ENCODE data around the gene CCDC15.

CCDC15 gene

GRCh38 chr11:124953753-124954589 lies at the start of gene CCDC15:
Gene CCDC15 (plus strand): TSS chr11:124954202. CDS start chr11:124954733, 531 bp downstream.
- DNase-seq = peak; percentile 95

GRCh38 chr11:124915541-124916369 lies 38.2 kb upstream of the CCDC15 start:
- no peak for DNase-seq

- DNase-seq = no peak
These were observed 37.7 kb upstream of the CCDC15 start for GRCh38 chr11:124916370-124916710.

DNA sequence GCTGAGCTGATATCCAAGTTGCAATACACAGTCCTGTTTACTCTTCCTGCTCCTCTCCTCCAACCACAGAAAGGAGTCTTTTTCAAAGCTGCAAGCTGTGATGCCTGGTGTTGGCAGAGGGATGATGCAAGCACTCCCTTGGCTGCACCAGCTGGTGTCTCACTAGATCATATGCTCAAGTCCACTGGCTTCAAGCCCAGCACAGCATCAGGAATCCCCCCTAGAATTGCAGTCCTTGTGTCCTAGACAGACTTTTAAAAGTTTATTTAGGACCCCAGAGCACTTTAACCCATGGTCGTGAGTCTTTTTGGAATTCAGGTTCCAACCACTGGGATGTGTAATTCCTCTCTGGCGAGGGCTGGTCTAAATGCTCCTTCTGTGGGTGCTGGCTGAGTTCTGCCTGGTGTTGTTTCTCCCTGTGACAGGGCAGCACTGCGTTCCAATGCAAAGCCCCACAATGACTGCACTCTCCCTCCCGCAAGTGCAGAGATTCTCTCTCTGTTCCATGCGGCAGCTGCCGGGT lies 36.8 kb upstream of the CCDC15 start:
- peak; percentile 88 for DNase-seq

- DNase-seq = no peak
These were observed 35.1 kb upstream of the CCDC15 start, which contains the start of gene HEPN1 for GRCh38 chr11:124918950-124919349. Gene HEPN1 (plus strand): TSS chr11:124919250.

DNA sequence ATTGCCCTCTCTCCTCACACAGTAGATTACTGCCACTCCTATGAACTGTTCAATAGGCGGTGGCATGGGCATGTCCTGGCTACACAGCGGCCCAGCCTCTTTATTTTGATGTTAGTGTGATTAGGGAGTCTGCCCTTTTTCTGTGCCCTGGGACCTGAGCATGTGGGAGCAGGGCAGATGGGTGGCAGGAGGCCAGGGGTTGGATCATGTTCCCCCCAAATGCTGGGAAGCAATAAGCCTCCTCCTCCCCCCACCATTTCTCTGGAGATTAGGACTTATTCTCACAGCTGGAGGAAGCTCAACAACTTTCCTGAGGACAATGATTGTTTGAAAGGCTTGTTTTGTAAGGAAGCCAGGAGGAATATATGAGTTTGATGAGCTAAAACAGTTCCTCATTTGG lies 34.1 kb upstream of the CCDC15 start:
- DNase-seq = peak; percentile 89

GRCh38 chr11:124920356-124920755 lies 33.6 kb upstream of the CCDC15 start:
- no peak for DNase-seq

DNA sequence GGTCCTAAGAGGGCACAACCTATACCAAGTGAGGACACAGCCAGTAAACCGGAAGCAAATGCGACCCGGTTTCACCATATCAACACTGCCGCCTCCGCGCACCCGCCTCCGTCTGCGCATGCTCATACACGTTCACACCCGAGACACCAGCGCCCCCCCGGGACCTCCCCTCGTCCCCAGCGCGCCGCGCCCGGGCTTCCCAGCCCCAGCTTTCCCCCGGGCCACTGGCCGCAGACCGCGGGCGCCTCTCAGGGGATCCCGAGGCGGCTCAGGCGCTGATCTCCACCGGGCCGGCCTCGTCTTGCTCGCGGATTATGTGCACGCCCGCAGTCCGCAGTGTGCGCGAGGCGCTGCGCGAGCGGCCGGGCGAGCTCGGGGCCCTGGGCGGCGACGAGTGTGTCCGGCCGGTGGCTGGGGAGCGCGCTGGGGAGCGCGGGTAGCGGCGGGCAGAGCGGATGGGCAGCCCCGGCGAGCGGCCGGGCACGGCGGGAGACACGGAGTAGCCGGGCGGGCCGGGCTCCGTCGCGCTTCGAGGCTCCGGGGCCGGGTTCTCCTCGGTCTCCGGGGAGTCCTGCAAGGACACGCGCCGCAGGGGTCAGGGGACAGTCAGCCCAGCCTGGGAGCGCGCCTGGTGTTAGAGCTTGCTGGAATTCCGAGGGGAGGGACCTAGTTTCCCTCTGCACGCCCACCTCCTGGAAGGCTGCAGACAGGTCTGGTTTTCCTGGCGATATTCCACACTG lies 33.0 kb upstream of the CCDC15 start:
- DNase-seq = peak; percentile 80

DNA sequence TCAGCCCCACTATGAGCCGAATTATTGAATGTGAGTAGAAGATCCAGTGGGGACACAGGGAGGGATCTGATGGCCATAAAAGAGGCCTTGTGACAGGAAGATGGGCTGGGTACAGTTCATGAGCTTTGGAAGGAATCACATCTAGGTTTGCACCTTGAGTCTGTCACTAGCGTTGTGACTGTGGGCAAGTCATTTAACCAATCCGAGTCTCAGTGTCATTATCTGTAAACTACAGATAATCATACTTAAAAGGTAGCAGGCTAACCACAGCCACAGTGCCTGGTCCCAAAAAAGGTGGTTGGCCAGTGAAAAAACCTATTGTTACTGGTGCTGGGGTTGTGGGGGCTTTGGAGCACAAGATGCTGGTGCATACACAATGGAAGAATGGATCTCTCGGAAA lies 31.2 kb upstream of the CCDC15 start:
- no peak for DNase-seq

GRCh38 chr11:124923296-124923695 lies 30.7 kb upstream of the CCDC15 start:
- no peak for DNase-seq

- no peak for DNase-seq
These were observed 24.9 kb upstream of the CCDC15 start for GRCh38 chr11:124928942-124929665.

- no peak for DNase-seq
These were observed 23.2 kb upstream of the CCDC15 start for GRCh38 chr11:124930799-124931198.

- DNase-seq = no peak
These were observed 19.0 kb upstream of the CCDC15 start for GRCh38 chr11:124934862-124935547.

GRCh38 chr11:124935548-124936514 lies 18.2 kb upstream of the CCDC15 start, which contains the start of gene HEPACAM:
Gene HEPACAM (minus strand): TSS chr11:124936047. CDS start chr11:124936006, 41 bp downstream.
- DNase-seq = no peak

DNA sequence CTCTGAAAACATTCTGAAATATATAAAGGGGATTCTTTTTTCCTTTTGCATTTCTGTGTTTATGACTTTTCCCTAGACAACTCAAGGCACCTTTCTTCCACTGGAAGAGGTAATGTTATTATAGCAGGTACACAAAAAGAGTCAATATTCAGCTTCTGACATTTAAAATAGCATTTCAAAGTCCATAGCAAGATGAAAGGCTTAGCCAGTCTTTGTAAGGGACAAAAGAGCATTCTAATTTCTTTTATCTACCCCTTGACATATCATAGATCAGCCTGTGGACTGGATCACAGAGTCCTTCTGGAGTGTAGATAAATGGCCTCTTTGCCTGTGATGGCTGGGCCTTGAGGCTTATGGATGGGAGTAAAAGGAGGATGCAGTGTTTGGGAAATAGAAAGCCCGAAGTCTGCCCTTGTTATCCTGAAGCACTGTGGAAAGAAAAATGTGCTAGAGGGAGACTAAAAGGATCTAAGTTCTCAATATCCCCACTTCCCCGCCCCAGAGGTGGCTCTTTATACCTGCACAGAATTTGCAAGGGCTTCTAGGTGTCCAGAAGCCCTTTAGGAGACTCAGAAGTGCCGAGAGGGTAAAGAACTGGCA lies 16.6 kb upstream of the CCDC15 start:
- no peak for DNase-seq

GRCh38 chr11:124938206-124938765 lies 15.7 kb upstream of the CCDC15 start:
- DNase-seq = no peak

- DNase-seq = no peak
These were observed 15.0 kb upstream of the CCDC15 start for GRCh38 chr11:124938970-124939369.

DNA sequence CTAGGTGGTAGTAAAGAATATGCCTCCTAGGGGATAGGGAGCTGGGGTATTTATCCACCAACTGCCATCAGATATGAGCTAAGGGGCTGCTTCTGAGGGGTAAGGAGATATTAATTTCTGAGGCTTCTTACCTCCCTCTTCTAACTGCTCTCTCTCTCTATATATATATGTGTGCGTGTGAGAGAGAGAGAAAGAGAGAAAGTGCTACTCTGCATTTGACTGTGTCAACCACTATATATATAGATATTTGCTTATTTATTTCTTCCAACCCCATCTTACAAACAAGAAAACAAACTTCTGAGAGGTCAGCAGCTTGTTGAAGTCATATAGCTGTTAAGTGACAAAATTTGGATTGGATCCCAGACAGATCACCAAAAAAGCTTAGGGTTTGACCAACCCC lies 12.3 kb upstream of the CCDC15 start:
- DNase-seq = no peak

DNA sequence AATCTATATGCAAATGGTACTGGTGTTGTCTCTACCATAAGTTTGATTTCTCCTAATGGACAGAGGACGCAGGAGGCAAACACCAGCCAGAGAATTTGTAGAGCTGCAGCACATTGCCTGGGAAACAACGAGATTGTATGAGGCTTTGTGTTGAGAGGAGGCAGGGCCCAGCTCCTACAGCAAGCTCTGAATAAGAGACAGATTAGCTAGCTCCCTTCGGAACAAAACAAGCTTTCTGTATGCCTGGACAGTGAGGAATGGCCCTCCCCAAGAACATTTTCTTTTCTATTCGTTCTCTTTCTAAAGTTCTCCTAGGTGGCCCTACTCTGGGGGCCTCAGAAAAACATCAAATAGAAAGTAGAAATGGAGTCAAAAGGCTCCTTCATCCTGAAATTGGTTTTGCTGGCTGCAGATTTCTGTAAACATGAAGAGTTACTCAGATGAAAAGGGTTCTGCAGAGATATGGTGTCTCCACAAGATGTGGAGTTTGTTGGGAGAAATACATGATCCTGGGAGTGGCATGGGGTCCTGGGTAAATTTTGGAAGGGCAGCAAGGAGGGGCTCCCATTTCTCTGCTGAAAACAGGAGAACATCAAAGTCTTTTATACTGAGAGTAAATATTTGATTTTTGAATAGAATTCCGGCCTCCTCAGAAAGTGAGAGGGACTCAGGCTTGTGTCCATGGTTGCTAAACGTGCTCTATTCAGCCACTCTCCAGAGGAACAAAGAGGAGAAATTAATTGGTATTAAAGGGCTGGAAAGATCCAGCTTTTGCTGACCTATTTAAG lies 11.3 kb upstream of the CCDC15 start:
- no peak for DNase-seq
